Stimulated activated CD4-positive, alpha-beta T cell treated with anti-CD3 and anti-CD28 coated beads, TNF-alpha, amount 100 ng/mL, for 4 hours (primary cell): ENCODE measurements around the gene POLR3E.
"Not testable (repeated sequence)": the region's sequence is repeated elsewhere in the genome, so short reads cannot be mapped to it uniquely, and the experiment has no call there.

Experiments used
- DNase-seq, 3 experiments: peaks; one replicate each; pipeline ENCODE4 v3.0.0-alpha.2; 2020; ENCODE audit warnings: low read depth in 3 of 3

Gene POLR3E

DNA sequence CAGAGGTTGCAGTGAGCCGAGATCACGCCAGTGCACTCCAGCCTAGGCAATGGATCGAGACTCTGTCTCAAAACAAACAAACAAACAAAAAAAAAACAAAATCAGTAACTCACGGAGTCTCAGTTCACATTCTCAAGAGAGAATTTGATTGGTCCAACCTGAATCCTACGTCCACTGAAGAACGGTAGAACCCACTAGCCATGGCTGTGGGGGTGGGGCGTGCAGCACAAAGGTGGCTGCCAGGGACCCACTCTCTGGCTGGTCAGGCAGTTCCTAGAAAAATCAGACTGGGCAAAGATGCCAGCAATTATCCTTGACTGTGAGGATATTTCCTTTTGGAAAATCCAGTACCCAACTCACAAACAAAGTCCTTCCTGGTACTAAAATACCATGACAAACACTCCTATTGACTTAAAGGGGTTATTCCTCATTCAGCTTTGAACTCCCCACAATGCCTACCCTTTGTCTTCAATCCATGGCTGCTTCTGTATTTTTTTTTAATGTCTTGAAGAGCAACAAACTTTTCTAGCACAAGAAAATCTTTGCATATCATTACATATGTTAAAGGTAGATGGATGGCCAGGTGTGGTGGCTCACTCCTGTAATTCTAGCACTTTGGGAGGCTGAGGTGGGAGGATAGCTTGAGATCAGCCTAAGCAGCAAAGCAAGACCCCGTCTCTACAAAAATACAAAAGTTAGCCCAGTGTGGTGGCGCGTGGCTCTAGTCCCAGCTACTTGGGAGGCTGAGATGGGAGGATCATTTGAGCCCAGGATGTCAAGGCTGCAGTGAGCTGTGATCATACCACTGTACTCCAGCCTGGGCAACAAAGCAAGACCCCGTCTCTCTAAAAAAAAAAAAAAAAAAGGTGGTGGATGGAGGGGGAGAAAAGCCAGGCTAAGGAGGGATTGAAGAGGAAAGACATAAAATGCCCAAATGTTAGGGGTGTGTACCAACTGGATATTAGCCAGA is 3.8 kb upstream of the POLR3E start:
- no peak for DNase-seq

DNA sequence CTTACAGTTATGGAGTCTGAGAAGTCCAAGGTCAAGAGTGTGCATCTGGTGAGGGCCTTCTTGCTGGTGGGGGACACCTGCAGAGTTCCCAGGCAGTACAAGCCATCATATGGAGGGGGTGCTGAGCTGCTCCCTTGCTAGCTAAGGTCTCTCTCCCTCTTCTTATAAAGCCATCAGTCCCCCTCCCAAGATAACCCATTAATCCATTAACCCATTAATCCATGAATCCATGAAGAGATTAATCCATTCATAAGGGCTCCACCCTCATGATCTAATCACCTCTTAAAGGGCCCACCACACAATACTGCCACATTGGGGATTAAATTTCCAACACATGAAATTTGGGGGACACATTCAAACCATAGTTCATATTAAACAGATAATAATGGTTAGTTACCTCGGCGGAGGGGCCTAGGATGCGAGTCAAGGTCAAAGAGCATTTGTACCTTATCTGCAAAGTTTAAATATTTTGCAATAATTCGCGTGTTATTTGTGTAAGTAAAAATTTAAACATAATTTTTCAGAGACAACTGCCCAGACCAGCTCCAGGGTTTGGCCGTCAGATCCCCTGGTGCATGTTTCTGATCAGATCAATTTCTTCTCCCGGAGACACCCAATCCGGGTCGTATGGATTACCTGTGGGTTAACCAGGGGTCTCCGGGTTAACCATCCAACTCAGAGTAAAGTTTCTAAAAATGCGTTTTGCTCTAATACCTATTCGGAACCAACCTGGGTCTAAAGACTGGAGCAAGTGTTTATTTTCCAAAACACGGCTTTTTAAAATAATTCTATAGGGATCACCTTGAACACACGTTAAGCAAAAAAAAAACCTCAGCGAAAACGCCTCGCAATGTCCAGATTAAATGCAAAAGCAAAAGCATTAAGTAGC is 740 bp upstream of the POLR3E start:
- DNase-seq, result no peak

DNA sequence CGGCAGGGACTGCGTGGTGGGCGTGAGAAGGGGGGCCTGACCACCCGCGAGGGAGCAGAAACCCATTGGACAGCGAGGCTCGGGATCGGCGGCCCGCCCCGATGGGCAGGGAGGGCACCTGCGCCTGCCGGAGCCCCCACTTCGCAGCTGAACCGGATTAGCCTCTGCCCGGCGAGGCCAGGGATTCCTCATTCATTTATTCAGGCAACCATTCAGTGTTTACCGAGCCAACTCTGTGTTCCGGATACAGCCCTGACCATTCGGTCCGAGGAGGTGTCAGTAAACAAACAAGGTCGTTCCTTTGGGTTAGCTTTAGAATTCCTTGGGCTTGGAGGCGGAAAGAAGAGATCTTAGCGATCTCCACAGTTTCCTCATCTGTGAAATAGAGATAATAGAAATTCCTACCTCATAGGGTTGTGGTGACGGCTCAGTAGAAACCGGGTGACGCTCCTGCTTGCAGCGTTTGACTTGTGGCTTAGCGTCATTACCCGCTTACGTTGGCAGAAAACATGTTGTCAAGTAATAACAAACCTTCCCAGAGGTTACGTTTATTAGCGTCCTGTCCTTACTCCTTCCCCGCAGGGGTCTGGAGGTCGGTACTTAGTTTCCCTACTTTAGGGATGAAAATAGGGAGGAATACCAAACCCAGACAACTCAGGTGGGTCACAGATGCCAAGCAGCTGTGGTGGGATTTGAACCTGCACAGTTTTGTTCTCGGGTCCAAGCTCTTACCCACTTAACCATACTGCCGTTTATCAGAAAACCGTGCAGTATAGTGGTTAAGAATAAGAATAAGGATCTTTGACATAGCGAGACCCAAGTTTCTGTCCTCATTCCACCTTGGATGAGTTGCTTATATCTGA is 893 bp downstream of the POLR3E start:
- DNase-seq, result peak; percentile 38 to 58 (median 45)

GRCh38 chr16:22299036-22299435 is 1.8 kb downstream of the POLR3E start:
- DNase-seq, result no peak

GRCh38 chr16:22300427-22301071 is 3.3 kb downstream of the POLR3E start:
- DNase-seq, result peak in 1 of 3 experiments; percentile 13

- not testable (repeated sequence) for DNase-seq
These were observed 4.2 kb downstream of the POLR3E start for GRCh38 chr16:22301423-22301822.

- no peak for DNase-seq
These were observed 5.7 kb downstream of the POLR3E start for GRCh38 chr16:22302776-22303363.

DNA sequence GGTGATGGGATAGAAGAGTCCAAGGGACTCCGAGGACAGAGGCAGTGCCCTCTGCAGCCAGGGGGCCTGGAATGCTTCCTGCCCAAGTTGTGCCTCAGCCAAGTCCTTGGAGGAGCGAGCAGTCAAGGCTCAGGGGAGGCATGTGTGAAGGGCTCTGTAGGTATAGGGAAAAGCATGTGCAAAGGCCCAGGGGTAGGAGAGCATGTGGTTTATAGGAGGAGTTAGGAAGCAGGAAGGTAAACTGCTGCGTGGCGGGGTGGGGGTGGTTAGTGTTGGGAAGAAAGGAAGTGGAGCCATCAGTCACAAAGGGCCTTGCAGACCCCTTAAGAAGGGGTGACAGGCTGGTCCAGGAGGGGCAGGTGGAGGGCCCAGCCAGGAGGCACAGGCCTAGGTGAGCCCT is 7.2 kb downstream of the POLR3E start:
- DNase-seq, result no peak

DNA sequence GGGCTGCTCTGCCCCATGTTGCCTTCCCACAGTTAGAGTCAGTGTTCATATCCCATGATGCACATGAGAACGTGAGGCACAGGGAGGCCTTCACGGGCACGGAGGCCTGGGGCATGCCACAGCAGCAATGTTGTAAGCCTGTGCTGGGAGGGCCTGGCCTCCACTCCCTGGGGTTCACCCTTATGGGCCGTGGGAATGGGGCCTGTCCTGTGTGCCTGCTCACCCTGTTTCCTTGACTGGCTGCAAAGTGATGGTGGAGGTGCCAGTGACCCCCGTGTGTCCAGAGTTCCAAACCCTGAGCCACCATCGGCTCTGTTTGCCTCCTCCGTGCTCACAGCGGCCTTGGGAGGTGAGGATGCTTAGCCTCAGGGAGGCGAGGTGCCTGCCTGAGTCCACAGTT is 9.6 kb downstream of the POLR3E start:
- no peak for DNase-seq

- DNase-seq, result no peak
These were observed 10.6 kb downstream of the POLR3E start for GRCh38 chr16:22307838-22308237.

DNA sequence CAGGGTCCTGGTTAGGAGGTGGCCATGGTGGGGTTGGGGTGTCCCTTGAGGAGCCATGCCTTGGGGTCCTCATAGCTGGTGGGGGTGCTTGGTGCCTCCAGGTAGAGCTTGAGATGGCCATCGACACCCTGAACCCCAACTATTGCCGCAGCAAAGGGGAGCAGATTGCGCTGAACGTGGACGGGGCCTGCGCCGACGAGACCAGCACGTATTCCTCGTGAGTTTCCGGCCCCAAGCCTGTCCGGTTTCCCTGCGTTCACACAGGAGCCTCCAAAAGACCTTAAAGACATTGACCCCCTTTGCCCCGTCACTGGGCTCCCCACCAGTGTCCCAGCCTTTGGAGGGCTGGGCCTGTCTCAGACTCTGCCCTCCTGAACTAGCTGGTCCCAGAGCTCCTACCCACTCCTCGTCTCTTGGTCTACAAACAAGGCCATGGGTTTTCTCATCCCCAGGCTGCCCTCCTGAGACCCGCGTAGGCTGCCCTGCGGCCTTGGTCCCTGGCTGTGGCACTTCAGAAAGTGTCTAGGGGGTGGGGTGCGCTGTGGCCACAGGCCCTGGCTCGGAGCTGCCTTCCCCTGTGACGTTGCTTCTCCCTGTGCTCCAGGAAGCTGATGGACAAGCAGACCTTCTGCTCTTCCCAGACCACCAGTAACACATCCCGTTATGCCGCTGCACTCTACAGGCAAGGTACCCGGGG is 11.8 kb downstream of the POLR3E start:
- DNase-seq, result no peak

GRCh38 chr16:22311520-22311919 is 14.3 kb downstream of the POLR3E start:
- DNase-seq, result no peak

GRCh38 chr16:22312897-22313781 is 15.9 kb downstream of the POLR3E start:
- DNase-seq, result no peak

DNA sequence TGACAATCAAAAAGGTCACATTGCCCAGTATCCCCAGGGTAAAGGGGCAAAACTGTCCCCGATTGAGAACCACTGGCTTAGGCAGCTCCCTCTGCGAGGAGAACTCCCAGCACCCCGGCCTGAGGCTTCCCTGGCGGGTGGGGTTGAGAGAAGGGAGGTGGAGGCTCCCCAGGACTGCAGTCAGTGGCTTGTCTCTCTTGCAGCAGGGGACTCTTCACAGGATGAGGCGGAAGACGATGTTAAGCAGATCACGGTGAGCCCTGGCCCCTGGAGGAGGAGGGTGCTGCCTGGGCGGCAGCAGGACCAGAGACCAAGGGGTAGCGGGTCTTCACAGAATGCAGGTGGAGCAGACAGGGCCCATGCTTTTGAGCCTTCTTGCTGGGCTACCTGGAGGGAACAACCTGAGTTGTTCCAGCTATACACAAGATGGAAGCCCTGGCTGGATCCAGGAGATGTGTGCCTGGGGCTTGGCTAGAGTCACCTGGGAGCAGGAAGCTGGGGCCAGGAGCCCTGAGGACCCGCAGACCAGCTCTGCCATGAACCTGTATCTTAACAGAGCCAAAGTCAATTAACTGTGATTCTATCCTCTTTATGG is 16.8 kb downstream of the POLR3E start:
- DNase-seq, result no peak

- DNase-seq, result no peak
These were observed 17.7 kb downstream of the POLR3E start for GRCh38 chr16:22314661-22315626.

DNA sequence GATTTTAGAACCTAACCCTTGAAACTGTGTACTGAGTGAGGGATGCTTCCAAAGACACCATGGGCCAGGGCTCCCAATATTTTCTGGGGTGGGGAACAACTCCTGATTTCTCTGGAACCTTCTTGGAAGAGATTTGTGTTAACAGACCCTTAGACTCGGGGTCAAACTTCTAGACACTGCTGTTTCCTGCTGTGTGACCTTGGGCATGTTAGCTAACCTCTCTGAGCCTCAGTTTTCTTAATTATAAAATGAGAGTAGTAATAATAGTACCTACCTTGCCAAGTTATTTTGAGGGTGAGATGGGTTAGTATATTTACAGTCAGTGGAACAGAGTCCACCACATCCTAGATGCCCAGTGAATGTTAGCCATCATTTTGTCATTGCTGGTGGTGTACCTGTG is 18.8 kb downstream of the POLR3E start:
- DNase-seq, result no peak

GRCh38 chr16:22316411-22316811 is 19.2 kb downstream of the POLR3E start:
- DNase-seq, result no peak
